ENCODE measurements around the gene ADAMTSL4. TPM values are rescaled to one million over a fixed set of nuclear protein-coding genes. Genes with fewer than 3 reads are reported as not detected.

Gene ADAMTSL4
- polyA plus RNA-seq, 5 donors = 12.4 to 24.2 (median 20.6) TPM

- no peak for DNase-seq
Observed at GRCh38 chr1:150553392-150554085, 4.3 kb downstream of the ADAMTSL4 start.

- no peak for DNase-seq
Observed at GRCh38 chr1:150554086-150554452, 4.9 kb downstream of the ADAMTSL4 start.

GRCh38 chr1:150555198-150555970, 6.2 kb downstream of the ADAMTSL4 start:
- no peak for DNase-seq

- DNase-seq = no peak
Observed at GRCh38 chr1:150555971-150556865, 7.0 kb downstream of the ADAMTSL4 start.

- no peak for DNase-seq
Observed at GRCh38 chr1:150557065-150557600, 7.9 kb downstream of the ADAMTSL4 start.

GRCh38 chr1:150557813-150558212, 8.6 kb downstream of the ADAMTSL4 start:
- no peak for DNase-seq

GRCh38 chr1:150558303-150558704, 9.1 kb downstream of the ADAMTSL4 start:
- DNase-seq = no peak

GRCh38 chr1:150558761-150559655, 9.8 kb downstream of the ADAMTSL4 start:
- DNase-seq = no peak

GRCh38 chr1:150559656-150560010, 10.4 kb downstream of the ADAMTSL4 start:
- DNase-seq = no peak

- no peak for DNase-seq
Observed at GRCh38 chr1:150560011-150560438, 10.8 kb downstream of the ADAMTSL4 start.

GRCh38 chr1:150560576-150561253, 11.5 kb downstream of the ADAMTSL4 start:
- DNase-seq = no peak

- DNase-seq = peak; percentile 96 to 97
Observed at GRCh38 chr1:150561254-150561973, 12.2 kb downstream of the ADAMTSL4 start.

- DNase-seq = peak; percentile 90 to 92
Observed at GRCh38 chr1:150561974-150562445, 12.8 kb downstream of the ADAMTSL4 start.

- no peak for DNase-seq
Observed at GRCh38 chr1:150562446-150563339, 13.5 kb downstream of the ADAMTSL4 start.

- no peak for DNase-seq
Observed at GRCh38 chr1:150563340-150564038, 14.3 kb downstream of the ADAMTSL4 start.

- no peak for DNase-seq
Observed at GRCh38 chr1:150564051-150564991, 15.1 kb downstream of the ADAMTSL4 start.

Data from right lung (tissue), 5 donors.